Ectodermal cell (in vitro differentiated cells): ENCODE results near the gene TNRC6A.

Source experiments
- H3K27ac ChIP-seq: 2 replicates; pipeline ENCODE4 v1.7.0; 2013; ENCODE audit warnings: mild to moderate bottlenecking, low read depth, low read length; ENCODE audit not compliant: insufficient read depth, poor library complexity, severe bottlenecking
- H3K27me3 ChIP-seq: 2 replicates; pipeline ENCODE4 v1.7.0; 2013; ENCODE audit warnings: mild to moderate bottlenecking, low read length; ENCODE audit not compliant: insufficient read depth, control insufficient read depth, poor library complexity, severe bottlenecking
- H3K36me3 ChIP-seq: one replicate; pipeline ENCODE4 v1.7.0; 2013; ENCODE audit warnings: low read length; ENCODE audit not compliant: control insufficient read depth, insufficient read depth
- H3K4me1 ChIP-seq: one replicate; pipeline ENCODE4 v1.7.0; 2013; ENCODE audit warnings: low read length; ENCODE audit not compliant: control insufficient read depth, insufficient read depth
- H3K4me3 ChIP-seq: 2 replicates; pipeline ENCODE4 v1.7.0; 2013; ENCODE audit warnings: low read depth, low read length, control low read depth; ENCODE audit not compliant: insufficient read depth
- H3K9me3 ChIP-seq: 2 replicates; pipeline ENCODE4 v1.7.0; 2013; ENCODE audit warnings: mild to moderate bottlenecking, low read length, moderate library complexity; ENCODE audit not compliant: control insufficient read depth
- WGBS, 2 experiments: methylation state at CpG; one replicate each; pipeline ENCODE4 v1.1.7; 2013; ENCODE audit warnings: missing lambda C conversion rate in 2 of 2; 5-methylcytosine and 5-hydroxymethylcytosine counted together

TNRC6A gene

GRCh38 chr16:24822974-24823373, 93.5 kb downstream of the TNRC6A start:
- H3K4me1 ChIP-seq: no peaks in the 10 kb centered on the region
- H3K4me3 ChIP-seq: no peak overlapping the region
- H3K9me3 ChIP-seq: no peaks in the 10 kb centered on the region
- H3K27me3 ChIP-seq: no peaks in the 10 kb centered on the region
- H3K27ac ChIP-seq: no peak overlapping the region
- peaks cover 59% of the 10 kb centered on the region for H3K36me3 ChIP-seq
- WGBS, 2 experiments: 94 to 95% methylated on average over 8 of the region's 8 CpGs

- Histone ChIP-seq H3K9me3 (no peaks in the 10 kb centered on the region), H3K4me1 (no peaks in the 10 kb centered on the region), H3K4me3 (no peak overlapping the region), H3K36me3 (peaks cover 31% of the 10 kb centered on the region), H3K27ac (no peak overlapping the region), H3K27me3 (no peaks in the 10 kb centered on the region)
- 94 to 98% methylated on average over 10 of the region's 10 CpGs for WGBS, 2 experiments
Observed at GRCh38 chr16:24825696-24826095, 96.2 kb downstream of the TNRC6A start.

GRCh38 chr16:24826096-24826690, 96.7 kb downstream of the TNRC6A start:
- Histone ChIP-seq H3K36me3 (peaks cover 27% of the 10 kb centered on the region), H3K4me3 (no peak overlapping the region)

GRCh38 chr16:24826817-24827566, 97.5 kb downstream of the TNRC6A start:
- WGBS, 2 experiments: 95 to 96% methylated on average over 9 of the region's 9 CpGs
- Histone ChIP-seq H3K9me3 (no peaks in the 10 kb centered on the region), H3K4me3 (no peak overlapping the region), H3K36me3 (peaks cover 23% of the 10 kb centered on the region), H3K27ac (no peak overlapping the region), H3K4me1 (no peaks in the 10 kb centered on the region), H3K27me3 (no peaks in the 10 kb centered on the region)

More at GRCh38 chr16:24826096-24826690, 96.7 kb downstream of the TNRC6A start:
- Histone ChIP-seq H3K4me1 (no peaks in the 10 kb centered on the region), H3K27ac (no peak overlapping the region), H3K27me3 (no peaks in the 10 kb centered on the region), H3K9me3 (no peaks in the 10 kb centered on the region)
- WGBS, 2 experiments: 88 to 91% methylated on average over 12 of the region's 12 CpGs

GRCh38 chr16:24829153-24829552, 99.7 kb downstream of the TNRC6A start:
- Histone ChIP-seq H3K4me3 (no peak overlapping the region), H3K4me1 (no peaks in the 10 kb centered on the region)
- whole genome bisulfite sequencing, 2 experiments: 76 to 89% methylated on average over 2 to 4 of the region's 5 CpGs

GRCh38 chr16:24833352-24833751, 103.9 kb downstream of the TNRC6A start:
- Histone ChIP-seq H3K4me3 (no peak overlapping the region), H3K4me1 (no peaks in the 10 kb centered on the region), H3K27ac (no peak overlapping the region), H3K9me3 (no peaks in the 10 kb centered on the region), H3K36me3 (no peaks in the 10 kb centered on the region), H3K27me3 (no peaks in the 10 kb centered on the region)
- 83 to 86% methylated on average over 6 of the region's 6 CpGs for WGBS, 2 experiments

More at GRCh38 chr16:24829153-24829552, 99.7 kb downstream of the TNRC6A start:
- Histone ChIP-seq H3K36me3 (peaks cover 9% of the 10 kb centered on the region), H3K27ac (no peak overlapping the region), H3K27me3 (no peaks in the 10 kb centered on the region), H3K9me3 (no peaks in the 10 kb centered on the region)

- no peaks in the 10 kb centered on the region for H3K9me3 ChIP-seq
- no peaks in the 10 kb centered on the region for H3K4me1 ChIP-seq
- no peak overlapping the region for H3K4me3 ChIP-seq
- WGBS, 2 experiments: 78 to 84% methylated on average over 7 of the region's 7 CpGs
- no peak overlapping the region for H3K27ac ChIP-seq
- H3K27me3 ChIP-seq: no peaks in the 10 kb centered on the region
- no peaks in the 10 kb centered on the region for H3K36me3 ChIP-seq
Observed at GRCh38 chr16:24834459-24835335, 105.2 kb downstream of the TNRC6A start.

GRCh38 chr16:24836836-24837235, 107.4 kb downstream of the TNRC6A start:
- Histone ChIP-seq H3K4me3 (no peak overlapping the region), H3K4me1 (no peaks in the 10 kb centered on the region), H3K9me3 (no peaks in the 10 kb centered on the region), H3K27me3 (no peaks in the 10 kb centered on the region), H3K27ac (no peak overlapping the region), H3K36me3 (no peaks in the 10 kb centered on the region)
- 82 to 85% methylated on average over 5 to 6 of the region's 6 CpGs for WGBS, 2 experiments

GRCh38 chr16:24837969-24838368, 108.5 kb downstream of the TNRC6A start:
- Histone ChIP-seq H3K9me3 (no peaks in the 10 kb centered on the region), H3K36me3 (no peaks in the 10 kb centered on the region), H3K27ac (no peak overlapping the region), H3K27me3 (no peaks in the 10 kb centered on the region), H3K4me3 (no peak overlapping the region), H3K4me1 (no peaks in the 10 kb centered on the region)
- WGBS, 2 experiments: 94 to 95% methylated on average over 9 of the region's 9 CpGs
